HCT116 (cell line): Measurements from ENCODE around the gene C11orf54. TPM values are rescaled to one million over a fixed set of nuclear protein-coding genes. Genes with fewer than 3 reads are reported as not detected.

Experiments
- ATAC-seq: fragments of 200-7000 bp; cut with Tn5 transposase; 2 replicates; pipeline ENCODE4 v1.9.1; 2020; ENCODE audit warnings: mild to moderate bottlenecking, moderate library complexity
- BruUV-seq: library from RNA; stranded (reverse); fragments of 400-500 nt; replicated peaks from 2 replicates; lab custom pipeline; 2021; lab: Mats Ljungman, UMichigan
- CTCF ChIA-PET: fragments of 300-600 bp; sonication (Branson Sonifier 250); formaldehyde crosslinking; loops from one replicate; lab custom pipeline; 2021; ENCODE audit warnings: antibody characterized with exemption; lab: Charles Lee
- POLR2A ChIA-PET: fragments of 300-600, 350-600 bp; sonication (Branson Sonifier 250); formaldehyde crosslinking; loops from one replicate; lab custom pipeline; 2021; ENCODE audit warnings: antibody characterized with exemption; lab: Charles Lee
- RAD21 ChIA-PET, 2 experiments: fragments of 300-600 bp; sonication (Branson Sonifier 250); formaldehyde crosslinking; loops; one replicate each; lab custom pipeline; 2023; ENCODE audit warnings: low total read pairs in 2 of 2; ENCODE audit not compliant: uncharacterized antibody in 2 of 2, unreplicated experiment in 2 of 2, low non-redundant PET in 1 of 2; lab: Charles Lee
- DNase-seq: peaks from one replicate; pipeline ENCODE4 v3.0.0-alpha.2; 2010; ENCODE audit warnings: low read depth, low spot score
- H2AFZ ChIP-seq: fragments of 200-600 bp; shearing (Covaris generic), sonication (generic); 2 replicates; pipeline ENCODE4 v1.6.1; 2017; ENCODE audit warnings: low read depth, mixed run types, mixed read lengths, antibody characterized with exemption, low read length; ENCODE audit not compliant: poor library complexity, severe bottlenecking
- H3K27ac ChIP-seq: 2 replicates; pipeline ENCODE4 v1.5.1; 2012; ENCODE audit warnings: low read depth, low read length
- H3K27me3 ChIP-seq: fragments of 200-600 bp; sonication (generic); 2 replicates; pipeline ENCODE4 v1.6.1; 2016; ENCODE audit warnings: mixed run types, low read length, mixed read lengths; ENCODE audit not compliant: insufficient read depth
- H3K36me3 ChIP-seq, 2 experiments: fragments of 200-500 bp in 1 of 2; fragments of 200-600 bp in 1 of 2; sonication (Bioruptor generic) in 1 of 2; sonication (generic) in 1 of 2; 2 replicates each; pipeline versions ENCODE4 v1.5.1 to v1.6.1; 2014 to 2016; ENCODE audit warnings: low read length in 2 of 2, inconsistent platforms in 1 of 2, mixed read lengths in 1 of 2, mixed run types in 1 of 2; ENCODE audit not compliant: insufficient read depth in 2 of 2, control insufficient read depth in 1 of 2
- H3K4me1 ChIP-seq, 2 experiments: fragments of 200-600 bp in 1 of 2; sonication (generic) in 1 of 2; 2 replicates each; pipeline versions ENCODE4 v1.5.1 to v1.6.1; 2012 to 2017; ENCODE audit warnings: low read length in 2 of 2, inconsistent platforms in 1 of 2, mild to moderate bottlenecking in 1 of 2, mixed read lengths in 1 of 2, mixed run types in 1 of 2, moderate library complexity in 1 of 2; ENCODE audit not compliant: insufficient read depth in 2 of 2, control insufficient read depth in 1 of 2
- H3K4me2 ChIP-seq: fragments of 200-600 bp; sonication (generic); 2 replicates; pipeline ENCODE4 v1.6.1; 2017; ENCODE audit warnings: mixed run types, low read length, mixed read lengths
- H3K4me3 ChIP-seq, 2 experiments: fragments of 200-600 bp in 1 of 2; sonication (generic) in 1 of 2; replicated peaks in 1 of 2; 2 replicates each; pipeline ENCODE4 v1.5.1; 2011 to 2016; ENCODE audit warnings: low read length in 2 of 2, control low read depth in 1 of 2, low read depth in 1 of 2, mild to moderate bottlenecking in 1 of 2, mixed read lengths in 1 of 2, mixed run types in 1 of 2
- H3K79me2 ChIP-seq: fragments of 200-600 bp; sonication (generic); 2 replicates; pipeline ENCODE4 v1.6.1; 2017; ENCODE audit warnings: mild to moderate bottlenecking, mixed run types, low read length, moderate library complexity, mixed read lengths; ENCODE audit not compliant: insufficient read depth
- H3K9ac ChIP-seq: fragments of 200-600 bp; sonication (generic); 2 replicates; pipeline ENCODE4 v1.6.1; 2016; ENCODE audit warnings: low read length, mixed read lengths
- H3K9me2 ChIP-seq: fragments of 200-600 bp; sonication (generic), shearing (Covaris generic); 2 replicates; pipeline ENCODE4 v1.6.1; 2017; ENCODE audit warnings: mixed run types, mild to moderate bottlenecking, moderate library complexity; ENCODE audit not compliant: insufficient read depth
- H3K9me3 ChIP-seq, 2 experiments: fragments of 200-500 bp in 1 of 2; fragments of 200-600 bp in 1 of 2; sonication (Bioruptor generic) in 1 of 2; sonication (generic) in 1 of 2; 2 replicates each; pipeline ENCODE4 v1.6.1; 2014 to 2017; ENCODE audit warnings: low read length in 2 of 2, mixed read lengths in 2 of 2, inconsistent platforms in 1 of 2, low read depth in 1 of 2, mild to moderate bottlenecking in 1 of 2, mixed run types in 1 of 2, moderate library complexity in 1 of 2; ENCODE audit not compliant: control insufficient read depth in 1 of 2, insufficient read depth in 1 of 2
- H4K20me1 ChIP-seq: fragments of 200-600 bp; sonication (generic), shearing (Covaris generic); 2 replicates; pipeline ENCODE4 v1.6.1; 2017; ENCODE audit warnings: mixed run types, mild to moderate bottlenecking, moderate library complexity; ENCODE audit not compliant: insufficient read depth
- ATF3 ChIP-seq: IDR thresholded peaks from 2 replicates; pipeline ENCODE4 v1.6.1; 2012
- CBX3 ChIP-seq: IDR thresholded peaks from 2 replicates; pipeline ENCODE4 v1.6.1; 2012; ENCODE audit warnings: low read depth
- CEBPB ChIP-seq: IDR thresholded peaks from 2 replicates; pipeline ENCODE4 v1.6.1; 2012; ENCODE audit warnings: low read depth
- CTCF ChIP-seq, 3 experiments: fragments of 200-600 bp in 1 of 3; sonication (generic) in 1 of 3; IDR thresholded peaks in 2 of 3; conservative IDR thresholded peaks in 1 of 3; 2 replicates each; pipeline ENCODE4 v1.5.1; 2012 to 2017; ENCODE audit warnings: low read depth in 2 of 3, low read length in 2 of 3, antibody characterized with exemption in 1 of 3, borderline replicate concordance in 1 of 3, control low read depth in 1 of 3, mild to moderate bottlenecking in 1 of 3, mixed read lengths in 1 of 3, mixed run types in 1 of 3, moderate library complexity in 1 of 3; ENCODE audit not compliant: insufficient read depth in 1 of 3
- EGR1 ChIP-seq: IDR thresholded peaks from 2 replicates; pipeline ENCODE4 v1.6.1; 2012; ENCODE audit warnings: low read depth
- ELF1 ChIP-seq: IDR thresholded peaks from 2 replicates; pipeline ENCODE4 v1.6.1; 2012; ENCODE audit warnings: low read depth, borderline replicate concordance
- FOSL1 ChIP-seq: IDR thresholded peaks from 2 replicates; pipeline ENCODE4 v1.6.1; 2012; ENCODE audit warnings: low read depth
- JUND ChIP-seq: IDR thresholded peaks from 2 replicates; pipeline ENCODE4 v1.6.1; 2012
- POLR2AphosphoS5 ChIP-seq: IDR thresholded peaks from 2 replicates; pipeline ENCODE4 v1.6.1; 2011; ENCODE audit warnings: mild to moderate bottlenecking, low read depth, low read length, moderate library complexity
- SIN3A ChIP-seq: IDR thresholded peaks from 2 replicates; pipeline ENCODE4 v1.6.1; 2012; ENCODE audit warnings: low read depth
- SP1 ChIP-seq: IDR thresholded peaks from 2 replicates; pipeline ENCODE4 v1.6.1; 2012; ENCODE audit warnings: low read depth
- SRF ChIP-seq: IDR thresholded peaks from 2 replicates; pipeline ENCODE4 v1.6.1; 2012; ENCODE audit warnings: low read depth
- TCF7L2 ChIP-seq: IDR thresholded peaks from 2 replicates; pipeline ENCODE4 v1.7.0; 2011; ENCODE audit warnings: borderline replicate concordance, inconsistent platforms; ENCODE audit not compliant: insufficient read depth, insufficient read length; ENCODE audit errors: extremely low read depth
- YY1 ChIP-seq: IDR thresholded peaks from 2 replicates; pipeline ENCODE4 v1.6.1; 2011; ENCODE audit warnings: low read length, low read depth, moderate library complexity, mild to moderate bottlenecking; ENCODE audit not compliant: insufficient replicate concordance; ENCODE audit errors: extremely low read depth
- ZFX ChIP-seq: fragments of 450-650 bp; IDR thresholded peaks from 2 replicates; pipeline ENCODE4 v1.6.1; 2017
- ZNF274 ChIP-seq: fragments of 200-500 bp; sonication (Bioruptor generic); IDR thresholded peaks from 2 replicates; pipeline ENCODE4 v1.6.1; 2014; ENCODE audit warnings: mild to moderate bottlenecking, low read depth, low read length, inconsistent platforms
- intact Hi-C: fragments of 100-400 bp; cut with micrococcal nuclease; formaldehyde crosslinking; loops from 2 replicates; pipeline ENCODE4 v1.10.0; 2022
- total RNA-seq: library from RNA; stranded (reverse); gene quantifications from one replicate; pipeline ENCODE4 v1.2.1, GENCODE V29; 2021; ENCODE audit not compliant: unreplicated experiment

C11orf54 gene
- total RNA-seq, 1 experiment from 2014 or later, result 26.1 TPM

GRCh38 chr11:93766504-93766903 is 25.0 kb downstream of the C11orf54 start:
- Histone ChIP-seq H3K27me3 (no peaks in the 10 kb centered on the region), H3K4me3 (no peak overlapping the region), H3K9ac (no peak overlapping the region), H3K27ac (no peak overlapping the region), H3K4me1 (no peaks in the 10 kb centered on the region), H3K9me2 (no peaks in the 10 kb centered on the region), H3K79me2 (no peaks in the 10 kb centered on the region), H3K4me2 (no peak overlapping the region), H3K9me3 (no peaks in the 10 kb centered on the region), H3K36me3 (peaks cover 0 to 7% of the 10 kb centered on the region in 2 experiments; a peak in 2 of 4 replicates), H4K20me1 (no peaks in the 10 kb centered on the region), H2AFZ (no peak overlapping the region)
- DNase-seq (no peak), ATAC-seq (no peak)
- CTCF ChIA-PET, result no interaction called here
- intact Hi-C loops, result no loop called here
- no TSS peak for BruUV-seq
- RAD21 ChIA-PET, result no interaction called here
- TF ChIP-seq SP1, result no peak
- TF ChIP-seq FOSL1, result no peak
- TF ChIP-seq SRF, result no peak
- no peak for TF ChIP-seq ZFX
- TF ChIP-seq TCF7L2, result no peak
- TF ChIP-seq EGR1, result no peak
- no peak for TF ChIP-seq YY1
- TF ChIP-seq SIN3A, result no peak
- no peak for TF ChIP-seq CBX3
- no peak for TF ChIP-seq ZNF274
- TF ChIP-seq ELF1, result no peak
- TF ChIP-seq CEBPB, result no peak
- TF ChIP-seq CTCF (IDR thresholded peaks at IDR 0.05 in 2 of 3, conservative IDR thresholded peaks at IDR 0.05 in 1 of 3; ENCODE audit: borderline replicate concordance in 1 of 3, insufficient read depth in 1 of 3, low read depth in 2 of 3, low read length in 2 of 3), result no peak
- TF ChIP-seq JUND, result no peak
- no peak for TF ChIP-seq ATF3
- TF ChIP-seq POLR2AphosphoS5, result no peak
- POLR2A ChIA-PET, result interaction anchor here (1.6 kb wide), 1 partner anchor 25 kb away, joined by 4 read pairs; the partner anchor contains the start of genes C11orf54 and TAF1D
